GM06990 (cell line): ENCODE data around the gene SSC5D.
A peak's percentile ranks its signal among the peaks of the same experiment; 100 is the strongest.

Source experiments
- DNase-seq: peaks from one replicate; pipeline ENCODE4 v3.0.0-alpha.2; 2011; ENCODE audit not compliant: insufficient read length; ENCODE audit errors: extremely low read depth
- H3K27me3 ChIP-seq: replicated peaks from 2 replicates; pipeline ENCODE4 v1.6.0; 2011; ENCODE audit warnings: low read length; ENCODE audit not compliant: control insufficient read depth, insufficient read depth
- H3K36me3 ChIP-seq: 2 replicates; pipeline ENCODE4 v1.5.1; 2011; ENCODE audit warnings: low read length; ENCODE audit not compliant: control insufficient read depth, insufficient read depth
- H3K4me3 ChIP-seq: replicated peaks from 2 replicates; pipeline ENCODE4 v1.5.1; 2011; ENCODE audit warnings: low read depth, mild to moderate bottlenecking, control low read depth, low read length
- CTCF ChIP-seq: IDR thresholded peaks from 2 replicates; pipeline ENCODE4 v1.5.1; 2011; ENCODE audit warnings: low read length, control low read depth, mild to moderate bottlenecking, inconsistent platforms; ENCODE audit not compliant: insufficient read depth, poor library complexity, severe bottlenecking

SSC5D gene

GRCh38 chr19:55482967-55483705 lies 5.1 kb upstream of the SSC5D start:
- Histone ChIP-seq H3K4me3 (no peak overlapping the region), H3K36me3 (peaks cover 2% of the 10 kb centered on the region), H3K27me3 (no peaks in the 10 kb centered on the region)
- no peak for DNase-seq
- no peak for TF ChIP-seq CTCF

DNA sequence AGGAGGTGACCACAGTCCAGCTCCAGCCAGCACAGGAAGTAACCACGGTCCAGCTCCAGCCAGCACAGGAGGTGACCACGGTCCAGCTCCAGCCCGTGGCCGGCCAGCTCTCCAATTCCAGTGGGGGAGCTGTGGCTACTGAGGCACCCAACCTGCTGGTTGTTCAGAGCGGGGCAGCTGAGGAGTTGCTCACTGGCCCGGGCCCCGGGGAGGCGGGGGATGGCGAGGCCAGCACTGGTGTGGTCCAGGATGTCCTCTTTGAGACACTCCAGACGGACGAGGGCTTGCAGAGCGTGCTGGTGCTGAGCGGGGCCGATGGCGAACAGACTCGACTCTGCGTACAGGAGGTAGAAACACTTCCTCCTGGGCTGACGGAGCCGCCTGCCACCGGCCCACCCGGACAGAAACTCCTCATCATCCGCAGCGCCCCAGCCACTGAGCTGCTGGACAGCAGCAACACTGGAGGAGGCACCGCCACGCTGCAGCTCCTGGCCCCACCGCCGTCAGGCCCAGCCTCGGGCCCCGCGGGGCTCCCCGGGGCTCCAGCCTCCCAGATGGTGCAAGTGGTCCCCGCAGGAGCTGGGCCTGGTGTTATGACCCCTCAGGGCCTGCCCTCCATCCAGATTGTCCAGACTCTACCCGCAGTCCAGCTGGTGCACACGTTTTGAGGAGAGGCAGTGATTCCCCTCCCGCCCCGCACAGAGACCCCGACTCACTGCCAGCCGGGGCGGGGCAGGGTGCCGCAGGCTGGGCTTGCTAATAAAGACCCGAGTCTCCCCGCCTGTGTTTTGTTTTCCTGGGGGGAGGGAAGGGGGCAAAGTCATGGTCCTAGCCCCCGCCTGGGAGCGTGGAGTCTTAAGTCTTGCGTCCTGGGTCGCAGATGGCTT lies 4.3 kb upstream of the SSC5D start:
- H3K36me3 ChIP-seq: peaks cover 2% of the 10 kb centered on the region
- H3K4me3 ChIP-seq: peak overlapping the region; percentile 79
- no peaks in the 10 kb centered on the region for H3K27me3 ChIP-seq
- TF ChIP-seq CTCF: no peak
- no peak for DNase-seq

DNA sequence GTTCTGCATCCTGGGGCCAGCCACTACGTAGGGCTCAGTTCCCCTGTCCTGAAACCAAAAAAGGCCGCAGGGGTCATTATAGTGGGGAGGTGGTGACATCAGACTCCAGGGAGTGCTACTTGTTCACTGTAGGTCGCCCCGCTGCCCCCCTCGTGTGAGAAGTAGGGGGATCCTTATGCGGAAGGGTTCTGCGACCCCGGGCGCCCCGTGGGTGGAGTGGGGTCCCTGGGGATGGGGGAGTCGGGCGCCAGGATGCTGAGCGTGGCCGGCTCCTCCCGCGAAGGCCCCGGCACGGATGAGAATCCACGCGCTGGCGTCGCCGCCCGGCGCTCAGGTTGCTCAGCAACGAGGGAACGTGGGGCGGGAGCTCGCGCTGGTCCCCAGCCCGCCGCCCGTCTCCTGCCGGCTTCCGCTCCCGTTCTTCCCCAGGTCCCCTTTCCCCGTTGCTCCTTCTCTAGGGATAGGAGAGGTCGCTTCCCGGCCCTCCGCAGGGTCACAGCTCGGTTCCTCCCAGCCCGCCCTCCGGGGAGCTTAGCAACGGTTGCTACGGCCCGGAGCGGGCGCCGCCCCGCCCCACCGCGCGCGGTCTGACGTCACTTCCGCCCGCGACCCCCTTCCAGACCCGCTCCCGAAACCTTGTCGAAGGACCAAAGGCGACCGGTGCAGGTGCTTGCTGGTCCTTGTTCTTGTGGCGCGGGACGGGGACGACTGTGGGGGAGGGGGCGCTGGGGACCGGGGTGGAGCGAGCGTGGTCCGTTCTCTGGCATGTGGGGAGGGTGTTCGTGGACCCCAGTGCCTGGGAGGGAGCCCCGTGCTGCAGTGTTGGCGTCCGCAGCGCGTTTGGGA lies 3.4 kb upstream of the SSC5D start, which contains the start of gene NAT14:
Gene NAT14, plus strand, starts transcription at position 596 of the 846 bp plus-strand sequence. CDS start 521 bp downstream, outside the sequence.
- no peak for TF ChIP-seq CTCF

DNA sequence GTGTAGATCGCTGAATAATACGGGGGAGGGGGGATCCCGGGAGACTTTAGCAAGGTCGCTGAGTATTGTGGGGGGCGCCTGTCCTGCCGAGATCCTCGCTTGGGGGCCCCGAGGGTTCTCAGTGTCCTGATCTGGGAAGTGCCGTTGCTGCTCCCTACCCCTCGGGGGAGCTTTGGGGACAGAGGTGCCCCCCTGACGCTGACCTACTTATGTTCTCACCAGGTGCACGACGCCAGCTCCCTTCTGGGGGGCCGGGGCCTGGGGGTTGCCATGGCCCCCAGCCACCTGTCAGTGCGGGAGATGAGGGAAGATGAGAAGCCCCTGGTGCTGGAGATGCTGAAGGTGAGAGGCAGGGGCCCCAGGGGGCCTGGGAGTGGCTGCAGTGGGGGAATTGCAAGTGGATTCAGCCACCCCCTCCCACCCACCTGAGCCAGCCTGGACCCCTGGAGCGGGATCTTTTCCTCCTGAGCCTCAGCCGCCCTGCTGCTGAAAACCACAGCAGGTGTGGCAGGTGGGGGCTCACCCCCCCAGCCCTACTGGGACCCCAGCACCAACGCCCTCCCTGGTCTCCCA lies 2.7 kb upstream of the SSC5D start:
- DNase-seq: no peak
- Histone ChIP-seq H3K36me3 (peaks cover 2% of the 10 kb centered on the region), H3K27me3 (no peaks in the 10 kb centered on the region), H3K4me3 (peak overlapping the region; percentile 79)
- TF ChIP-seq CTCF: no peak

More for the DNA sequence above, 3.4 kb upstream of the SSC5D start, which contains the start of gene NAT14:
- Histone ChIP-seq H3K27me3 (no peaks in the 10 kb centered on the region), H3K36me3 (peaks cover 2% of the 10 kb centered on the region), H3K4me3 (peak within 1 kb of the TSS; percentile 79)
- DNase-seq: peak; percentile 84
